ENCODE results near the gene FFAR3.

- TF ChIP-seq POLR2A (IDR thresholded peaks at IDR 0.05) (no peak), CTCF (IDR thresholded peaks at IDR 0.05 in 8 of 11, conservative IDR thresholded peaks at IDR 0.05 in 3 of 11) (no peak), POLR2AphosphoS5 (IDR thresholded peaks at IDR 0.05) (no peak)
Measured at GRCh38 chr19:35369522-35369921, 11.3 kb downstream of the FFAR3 start.

Measured in spleen (tissue), 7 donors.